PC-9 (cell line): ENCODE results near the gene TMED4. TPM values are rescaled to one million over a fixed set of nuclear protein-coding genes. Genes with fewer than 3 reads are reported as not detected.

Experiments used
- BruUV-seq: library from RNA; stranded (reverse); fragments of 400-500 nt; replicated peaks from 2 replicates; lab custom pipeline; 2021; lab: Mats Ljungman, UMichigan
- CTCF ChIA-PET: fragments of 300-600 bp; sonication (Branson Sonifier 250); formaldehyde crosslinking; loops from one replicate; lab custom pipeline; 2022; ENCODE audit warnings: antibody characterized with exemption; lab: Charles Lee
- POLR2A ChIA-PET: fragments of 300-600 bp; sonication (Branson Sonifier 250); formaldehyde crosslinking; loops from one replicate; lab custom pipeline; 2022; ENCODE audit warnings: antibody characterized with exemption; ENCODE audit not compliant: unreplicated experiment; lab: Charles Lee
- DNase-seq, 2 experiments: peaks; one replicate each; pipeline versions ENCODE4 v3.0.0 to v3.0.0-alpha.2; 2015 to 2022; ENCODE audit warnings: mixed read lengths in 1 of 2
- H2AFZ ChIP-seq: fragments of 200-600 bp; sonication (generic); 2 replicates; pipeline ENCODE4 v1.8.1; 2017; ENCODE audit warnings: antibody characterized with exemption
- H3F3A ChIP-seq: fragments of 200-600 bp; sonication (generic); 2 replicates; pipeline ENCODE4 v1.8.1; 2017; ENCODE audit warnings: antibody characterized with exemption, mild to moderate bottlenecking, low read depth; ENCODE audit not compliant: insufficient read depth
- H3K27ac ChIP-seq: fragments of 200-600 bp; sonication (generic); 2 replicates; pipeline ENCODE4 v1.6.1; 2016; ENCODE audit warnings: mixed run types
- H3K27me3 ChIP-seq: fragments of 200-600 bp; sonication (generic); 2 replicates; pipeline ENCODE4 v1.6.1; 2016; ENCODE audit warnings: low read depth, mixed run types; ENCODE audit not compliant: insufficient read depth
- H3K36me3 ChIP-seq: fragments of 200-600 bp; sonication (generic); 2 replicates; pipeline ENCODE4 v1.6.1; 2016; ENCODE audit warnings: low read depth, mixed run types
- H3K4me1 ChIP-seq: fragments of 200-600 bp; sonication (generic); replicated peaks from 2 replicates; pipeline ENCODE4 v1.6.1; 2016; ENCODE audit warnings: mixed run types; ENCODE audit not compliant: insufficient read depth
- H3K4me2 ChIP-seq: fragments of 200-600 bp; sonication (generic); 2 replicates; pipeline ENCODE4 v1.6.1; 2017; ENCODE audit warnings: mixed run types
- H3K4me3 ChIP-seq: fragments of 200-600 bp; sonication (generic); 2 replicates; pipeline ENCODE4 v1.6.1; 2016; ENCODE audit warnings: mixed run types
- H3K79me2 ChIP-seq: fragments of 200-600 bp; sonication (generic); 2 replicates; pipeline ENCODE4 v1.6.1; 2017; ENCODE audit warnings: low read depth, mixed run types
- H3K9me2 ChIP-seq: fragments of 200-600 bp; sonication (generic); 2 replicates; pipeline ENCODE4 v1.8.1; 2017; ENCODE audit warnings: mild to moderate bottlenecking; ENCODE audit not compliant: insufficient read depth
- H3K9me3 ChIP-seq: fragments of 200-600 bp; sonication (generic); 2 replicates; pipeline ENCODE4 v1.8.1; 2016; ENCODE audit warnings: low read depth; ENCODE audit not compliant: insufficient read depth
- H4K20me1 ChIP-seq: fragments of 200-600 bp; sonication (generic); 2 replicates; pipeline ENCODE4 v1.8.1; 2017; ENCODE audit not compliant: insufficient read depth
- CTCF ChIP-seq: fragments of 200-600 bp; sonication (generic); conservative IDR thresholded peaks from 2 replicates; pipeline ENCODE4 v1.6.1; 2017; ENCODE audit warnings: mixed run types, antibody characterized with exemption, mild to moderate bottlenecking, moderate library complexity
- EZH2 ChIP-seq: fragments of 200-600 bp; sonication (generic); IDR thresholded peaks from 2 replicates; pipeline ENCODE4 v1.8.0; 2017; ENCODE audit warnings: antibody characterized with exemption, low read depth
- intact Hi-C: fragments of 100-400 bp; cut with micrococcal nuclease; formaldehyde crosslinking; loops from one replicate; pipeline ENCODE4 v1.10.0; 2022; ENCODE audit not compliant: unreplicated experiment
- total RNA-seq: library from RNA; stranded (reverse); gene quantifications from 2 replicates; pipeline ENCODE4 v1.2.3, GENCODE V29; 2021

The TMED4 gene
- total RNA-seq, 1 experiment from 2014 or later: 134 TPM

DNA sequence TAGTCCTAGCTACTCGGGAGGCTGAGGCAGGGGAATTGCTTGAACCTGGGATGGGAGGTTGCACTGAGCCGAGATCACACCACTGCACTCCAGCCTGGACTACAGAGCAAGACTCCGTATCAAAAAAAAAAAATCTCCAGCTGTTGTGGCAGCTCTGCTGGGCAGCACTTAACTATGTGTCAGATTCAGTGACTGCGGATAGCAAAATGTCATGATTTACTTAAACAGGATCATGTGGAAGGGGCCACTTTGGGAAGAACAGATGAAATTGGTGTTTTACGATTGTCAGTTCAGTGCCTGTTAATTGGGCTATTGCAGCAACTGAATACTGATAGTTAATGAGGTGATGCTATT lies 39.7 kb upstream of the TMED4 start:
- peak overlapping the region; percentile 92 for H3K4me2 ChIP-seq
- ChIA-PET CTCF (no interaction called here), POLR2A (interaction anchor here (0.6 kb wide), 1 partner anchor 1733 kb away, joined by 4 read pairs; no protein-coding TSS in a partner anchor)
- no peak overlapping the region for H3K4me3 ChIP-seq
- H3K36me3 ChIP-seq: peaks cover 40% of the 10 kb centered on the region
- H3K9me2 ChIP-seq: no peaks in the 10 kb centered on the region
- no peaks in the 10 kb centered on the region for H4K20me1 ChIP-seq
- no TSS peak for BruUV-seq
- no peak overlapping the region for H2AFZ ChIP-seq
- peaks cover 92% of the 10 kb centered on the region for H3K79me2 ChIP-seq
- H3F3A ChIP-seq: peaks cover 40% of the 10 kb centered on the region
- H3K4me1 ChIP-seq: peaks cover 61% of the 10 kb centered on the region
- peak overlapping the region; percentile 87 for H3K27ac ChIP-seq
- 0 out of 2 replicates have a peak, but pooled peaks cover 3% of the 10 kb centered on the region for H3K9me3 ChIP-seq
- DNase-seq: peak in 1 of 2 experiments; percentile 27
- TF ChIP-seq EZH2: no peak
- no peak for TF ChIP-seq CTCF
- intact Hi-C loops: no loop called here
- no peaks in the 10 kb centered on the region for H3K27me3 ChIP-seq

GRCh38 chr7:44621034-44621749 lies 39.2 kb upstream of the TMED4 start:
- no TSS peak for BruUV-seq
- Histone ChIP-seq H3K4me3 (no peak overlapping the region), H4K20me1 (no peaks in the 10 kb centered on the region), H3K4me1 (peaks cover 63% of the 10 kb centered on the region), H3K36me3 (peaks cover 40% of the 10 kb centered on the region), H3K79me2 (peaks cover 89% of the 10 kb centered on the region), H3K4me2 (peak overlapping the region; percentile 92), H3K27me3 (no peaks in the 10 kb centered on the region), H2AFZ (no peak overlapping the region), H3K9me3 (0 out of 2 replicates have a peak, but pooled peaks cover 3% of the 10 kb centered on the region), H3K9me2 (no peaks in the 10 kb centered on the region), H3K27ac (peak overlapping the region; percentile 87), H3F3A (peaks cover 40% of the 10 kb centered on the region)
- intact Hi-C loops: no loop called here
- no peak for TF ChIP-seq EZH2
- no peak for TF ChIP-seq CTCF
- DNase-seq: peak; percentile 47 to 71
- CTCF ChIA-PET: no interaction called here
- POLR2A ChIA-PET: interaction anchor here (0.6 kb wide), 3 partner anchors 15 to 1732 kb away, joined by 4 to 10 read pairs (median 8); no protein-coding TSS in a partner anchor

DNA sequence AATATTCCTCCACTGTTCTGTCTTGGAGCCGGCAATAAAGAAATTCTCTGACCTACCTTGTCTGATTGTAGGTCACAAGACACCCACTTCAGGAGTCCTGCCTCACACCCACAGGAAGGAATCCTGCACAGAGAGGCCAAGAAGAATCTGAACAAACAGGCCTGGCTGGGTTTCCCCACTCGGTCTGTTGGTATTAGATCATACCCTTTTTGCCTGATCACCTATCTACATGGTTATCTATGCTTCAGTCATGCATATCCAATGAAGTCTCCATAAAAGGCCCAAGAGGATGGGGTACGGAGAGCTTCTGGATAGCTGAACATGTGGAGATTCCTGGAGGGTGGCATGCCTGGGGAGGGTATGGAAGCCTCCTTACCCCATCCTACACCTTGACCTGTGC lies 36.7 kb upstream of the TMED4 start:
- ChIA-PET POLR2A (interaction anchor here (0.7 to 1.0 kb wide), 3 partner anchors 12 to 229 kb away, joined by 3 to 10 read pairs (median 7); partner anchors contain the start of gene OGDH), CTCF (no interaction called here)
- intact Hi-C loops: loop anchor here (1.0 to 2.0 kb wide), 3 partner anchors 12 to 130 kb away; partner anchors contain the start of genes OGDH and ZMIZ2
- H3K4me3 ChIP-seq: peak overlapping the region; percentile 52; the same call in 1 of the 2 replicates
- peaks cover 86% of the 10 kb centered on the region for H3K4me1 ChIP-seq
- no TSS peak for BruUV-seq
- H3K36me3 ChIP-seq: peaks cover 24% of the 10 kb centered on the region; the same call in 1 of the 2 replicates
- peaks cover 94% of the 10 kb centered on the region for H3K79me2 ChIP-seq
- peak overlapping the region; percentile 87 for H3K27ac ChIP-seq
- peaks cover 57% of the 10 kb centered on the region for H3F3A ChIP-seq
- DNase-seq: peak; percentile 93 to 99
- H3K4me2 ChIP-seq: peak overlapping the region; percentile 92
- no peaks in the 10 kb centered on the region for H4K20me1 ChIP-seq
- H3K9me2 ChIP-seq: no peaks in the 10 kb centered on the region
- no peaks in the 10 kb centered on the region for H3K27me3 ChIP-seq
- TF ChIP-seq EZH2: no peak
- no peak for TF ChIP-seq CTCF
- no peak overlapping the region for H2AFZ ChIP-seq
- H3K9me3 ChIP-seq: 0 out of 2 replicates have a peak, but pooled peaks cover 3% of the 10 kb centered on the region
